Skin epidermis (tissue), 12 donors: ENCODE data around the gene TMEM87A.
"Not testable (repeated sequence)": the region's sequence is repeated elsewhere in the genome, so short reads cannot be mapped to it uniquely, and the experiment has no call there.

ENCODE experiments used
- H3K27ac ChIP-seq, 21 experiments: fragments of 200-600 bp; sonication (generic) in 11 of 21; one replicate each; pipeline ENCODE4 v1.5.0; 2020; ENCODE audit warnings: mild to moderate bottlenecking in 3 of 21, inconsistent platforms in 2 of 21, moderate library complexity in 2 of 21
- H3K4me3 ChIP-seq, 7 experiments: fragments of 200-600 bp; sonication (generic) in 2 of 7; one replicate each; pipeline ENCODE4 v1.5.0; 2020; ENCODE audit warnings: inconsistent platforms in 2 of 7, mild to moderate bottlenecking in 2 of 7, moderate library complexity in 1 of 7

The TMEM87A gene

GRCh38 chr15:42272939-42273899 lies at the start of gene TMEM87A, which contains the start of gene GANC:
TMEM87A (minus strand) TSS chr15:42273433; CDS start chr15:42273398, 35 bp downstream.
GANC (plus strand) TSS chr15:42273201; CDS start chr15:42274482, 1,281 bp downstream.
- Histone ChIP-seq H3K27ac (peak within 1 kb of the TSS; percentile 82 to 98 (median 97)), H3K4me3 (peak within 1 kb of the TSS; percentile 56 to 75 (median 62))

- Histone ChIP-seq H3K4me3 (no peak overlapping the region), H3K27ac (peak overlapping the region in 1 of 21 experiments; percentile 44)
These were observed 46.0 kb upstream of the TMEM87A start for GRCh38 chr15:42319206-42319605.

- H3K27ac ChIP-seq, H3K4me3 ChIP-seq: not testable (repeated sequence)
These were observed 43.1 kb upstream of the TMEM87A start for GRCh38 chr15:42316282-42316805.

GRCh38 chr15:42315521-42315920 lies 42.3 kb upstream of the TMEM87A start:
- H3K4me3 ChIP-seq = no peak overlapping the region
- H3K27ac ChIP-seq = no peak overlapping the region

- no peak overlapping the region for H3K27ac ChIP-seq
- H3K4me3 ChIP-seq = no peak overlapping the region
These were observed 41.6 kb upstream of the TMEM87A start for GRCh38 chr15:42314818-42315217.

- Histone ChIP-seq H3K4me3 (no peak overlapping the region), H3K27ac (no peak overlapping the region)
These were observed 40.2 kb upstream of the TMEM87A start for GRCh38 chr15:42313463-42313862.

GRCh38 chr15:42306681-42307080 lies 33.4 kb upstream of the TMEM87A start:
- no peak overlapping the region for H3K27ac ChIP-seq
- H3K4me3 ChIP-seq = no peak overlapping the region

- H3K4me3 ChIP-seq, H3K27ac ChIP-seq: not testable (repeated sequence)
These were observed 27.8 kb upstream of the TMEM87A start for GRCh38 chr15:42301004-42301403.

GRCh38 chr15:42289166-42289565 lies 15.9 kb upstream of the TMEM87A start:
- Histone ChIP-seq H3K27ac (no peak overlapping the region), H3K4me3 (no peak overlapping the region)

GRCh38 chr15:42287931-42288330 lies 14.7 kb upstream of the TMEM87A start:
- Histone ChIP-seq H3K4me3 (no peak overlapping the region), H3K27ac (no peak overlapping the region)

GRCh38 chr15:42286445-42287029 lies 13.3 kb upstream of the TMEM87A start:
- Histone ChIP-seq H3K27ac (no peak overlapping the region), H3K4me3 (no peak overlapping the region)

GRCh38 chr15:42285034-42285433 lies 11.8 kb upstream of the TMEM87A start:
- no peak overlapping the region for H3K4me3 ChIP-seq
- H3K27ac ChIP-seq = no peak overlapping the region

- Histone ChIP-seq H3K27ac (no peak overlapping the region), H3K4me3 (no peak overlapping the region)
These were observed 11.3 kb upstream of the TMEM87A start for GRCh38 chr15:42284551-42284950.

GRCh38 chr15:42283671-42284070 lies 10.4 kb upstream of the TMEM87A start:
- H3K4me3 ChIP-seq = no peak overlapping the region
- no peak overlapping the region for H3K27ac ChIP-seq

GRCh38 chr15:42282926-42283325 lies 9.7 kb upstream of the TMEM87A start:
- H3K4me3 ChIP-seq = no peak overlapping the region
- H3K27ac ChIP-seq = no peak overlapping the region

- no peak overlapping the region for H3K4me3 ChIP-seq
- no peak overlapping the region for H3K27ac ChIP-seq
These were observed 9.1 kb upstream of the TMEM87A start for GRCh38 chr15:42282344-42282743.

- Histone ChIP-seq H3K4me3 (no peak overlapping the region), H3K27ac (no peak overlapping the region)
These were observed 6.0 kb upstream of the TMEM87A start for GRCh38 chr15:42279234-42279723.

GRCh38 chr15:42276762-42277161 lies 3.5 kb upstream of the TMEM87A start:
- Histone ChIP-seq H3K4me3 (no peak overlapping the region), H3K27ac (peak overlapping the region in 1 of 21 experiments; percentile 97)

- peak overlapping the region in 3 of 7 experiments; percentile 56 to 62 (median 60) for H3K4me3 ChIP-seq
- H3K27ac ChIP-seq = peak overlapping the region in 20 of 21 experiments; percentile 33 to 98 (median 97)
These were observed 2.7 kb upstream of the TMEM87A start for GRCh38 chr15:42275780-42276391.

- Histone ChIP-seq H3K4me3 (peak overlapping the region; percentile 56 to 75 (median 62)), H3K27ac (peak overlapping the region; percentile 82 to 98 (median 97))
These were observed 1.4 kb upstream of the TMEM87A start for GRCh38 chr15:42274702-42274989.
